ENCODE results near the gene JMJD4.

JMJD4 gene

DNA sequence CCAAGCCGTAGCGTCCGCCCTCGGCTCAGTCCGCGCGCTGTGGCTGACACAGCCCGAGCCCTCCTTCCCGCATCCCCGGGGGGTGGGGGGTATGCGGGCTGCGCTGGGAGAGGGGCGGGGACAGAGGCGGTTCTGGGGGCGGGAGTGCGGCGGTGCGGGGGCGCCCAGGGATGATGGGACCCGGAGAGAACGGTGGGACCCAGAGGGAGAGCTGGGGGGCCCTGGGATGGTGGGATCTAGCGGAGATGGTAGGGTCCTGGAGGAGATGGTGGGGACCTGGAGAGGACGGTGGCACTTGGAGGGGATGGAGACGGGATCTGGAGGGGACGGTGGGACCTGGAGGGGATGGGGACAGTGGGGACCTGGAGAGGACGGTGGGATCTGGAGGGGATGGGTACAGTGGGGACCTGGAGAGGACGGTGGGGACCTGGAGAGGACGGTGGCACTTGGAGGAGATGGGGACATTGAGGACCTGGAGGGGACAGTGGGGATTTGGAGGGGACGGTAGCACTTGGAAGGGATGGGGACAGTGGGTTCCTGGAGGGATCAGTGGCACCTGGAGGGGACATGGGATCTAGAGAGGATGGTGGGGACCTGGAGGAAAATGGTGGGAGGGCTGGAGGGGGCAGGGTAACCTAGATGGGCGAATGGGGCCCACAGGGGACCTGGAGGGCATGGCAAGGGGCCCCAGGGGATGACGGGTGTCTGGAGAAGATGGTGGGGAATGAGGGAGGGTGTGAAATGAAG, 610 bp upstream of the JMJD4 start:
- Histone ChIP-seq H3K36me3 (ENCODE audit: control insufficient read depth, insufficient read depth, low read length, severe bottlenecking) (peaks cover 21% of the 10 kb centered on the region), H3K4me3 (ENCODE audit: low read length) (peak overlapping the region; percentile 98), H3K27me3 (replicated peaks; ENCODE audit: control insufficient read depth, insufficient read depth, low read length) (no peaks in the 10 kb centered on the region), H3K4me1 (ENCODE audit: control insufficient read depth, insufficient read depth, low read length) (peaks cover 18% of the 10 kb centered on the region), H3K9ac (ENCODE audit: low read length) (peak overlapping the region; percentile 95), H3K9me3 (ENCODE audit: control insufficient read depth, low read length) (no peaks in the 10 kb centered on the region)
- DNase-seq (ENCODE audit: low read depth) = no peak

DNA sequence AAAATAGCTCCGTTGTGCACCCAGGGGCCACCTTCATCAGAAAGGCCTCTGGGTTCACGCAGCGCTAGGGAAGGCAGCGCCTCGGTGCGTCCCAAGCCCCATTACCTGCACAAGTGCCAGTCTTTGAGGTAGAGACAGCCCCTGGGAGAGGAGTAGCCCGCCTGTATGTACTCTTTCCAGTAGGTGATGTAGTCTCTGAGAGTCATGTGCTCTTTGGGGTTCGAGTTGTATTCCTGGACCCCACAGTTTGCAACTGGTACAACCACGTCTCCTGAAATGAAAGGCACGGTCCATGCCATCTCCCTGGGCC, 601 bp downstream of the JMJD4 start:
- Histone ChIP-seq H3K4me1 (ENCODE audit: control insufficient read depth, insufficient read depth, low read length) (peaks cover 18% of the 10 kb centered on the region), H3K9me3 (ENCODE audit: control insufficient read depth, low read length) (no peaks in the 10 kb centered on the region), H3K9ac (ENCODE audit: low read length) (peak overlapping the region; percentile 95), H3K4me3 (ENCODE audit: low read length) (peak overlapping the region; percentile 98), H3K36me3 (ENCODE audit: control insufficient read depth, insufficient read depth, low read length, severe bottlenecking) (peaks cover 21% of the 10 kb centered on the region), H3K27me3 (replicated peaks; ENCODE audit: control insufficient read depth, insufficient read depth, low read length) (no peaks in the 10 kb centered on the region)
- no peak for DNase-seq (ENCODE audit: low read depth)

DNA sequence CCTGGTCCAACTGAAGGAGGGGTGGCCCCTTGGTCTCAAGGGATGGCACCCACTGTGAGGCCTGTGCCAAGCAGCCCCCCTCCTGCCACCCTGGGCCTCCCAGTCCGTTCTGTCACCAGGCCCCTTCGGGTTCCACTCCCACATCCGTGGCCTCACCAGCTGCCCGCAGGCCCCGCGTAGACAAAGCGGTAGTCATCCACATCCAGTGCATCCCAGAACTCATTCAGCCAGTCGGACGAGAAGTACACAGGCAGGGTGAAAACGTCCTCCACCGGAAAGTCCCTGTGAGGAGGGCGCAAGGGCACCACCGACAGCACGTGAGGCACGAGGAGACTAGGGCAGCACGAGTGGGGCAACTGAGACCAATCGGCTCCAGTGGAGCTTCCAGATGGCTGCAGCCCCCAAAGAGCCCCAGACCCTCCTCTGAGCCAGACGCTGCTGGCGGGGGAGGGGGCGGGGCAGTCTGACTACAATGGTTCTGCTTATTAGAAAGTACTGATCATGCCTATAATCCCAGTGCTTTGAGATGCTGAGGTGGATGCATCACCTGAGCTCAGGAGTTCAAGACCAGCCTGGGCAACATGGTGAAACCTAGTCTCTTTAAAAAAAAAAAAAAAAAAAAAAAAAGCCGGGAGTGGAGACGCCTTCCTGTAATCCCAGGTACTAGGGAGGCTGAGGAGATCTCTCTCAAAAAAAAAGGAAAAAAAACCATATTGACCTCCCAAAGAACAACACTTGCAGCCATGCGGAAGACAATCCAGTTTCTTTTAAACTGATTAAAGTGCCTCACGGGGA, 1.2 kb downstream of the JMJD4 start:
- H3K9ac ChIP-seq (ENCODE audit: low read length) = peak overlapping the region; percentile 95
- H3K36me3 ChIP-seq (ENCODE audit: control insufficient read depth, insufficient read depth, low read length, severe bottlenecking) = peaks cover 21% of the 10 kb centered on the region
- no peaks in the 10 kb centered on the region for H3K9me3 ChIP-seq (ENCODE audit: control insufficient read depth, low read length)
- H3K4me1 ChIP-seq (ENCODE audit: control insufficient read depth, insufficient read depth, low read length) = peaks cover 21% of the 10 kb centered on the region
- DNase-seq (ENCODE audit: low read depth) = no peak
- H3K4me3 ChIP-seq (ENCODE audit: low read length) = peak overlapping the region; percentile 98
- H3K27me3 ChIP-seq (replicated peaks; ENCODE audit: control insufficient read depth, insufficient read depth, low read length) = no peaks in the 10 kb centered on the region

DNA sequence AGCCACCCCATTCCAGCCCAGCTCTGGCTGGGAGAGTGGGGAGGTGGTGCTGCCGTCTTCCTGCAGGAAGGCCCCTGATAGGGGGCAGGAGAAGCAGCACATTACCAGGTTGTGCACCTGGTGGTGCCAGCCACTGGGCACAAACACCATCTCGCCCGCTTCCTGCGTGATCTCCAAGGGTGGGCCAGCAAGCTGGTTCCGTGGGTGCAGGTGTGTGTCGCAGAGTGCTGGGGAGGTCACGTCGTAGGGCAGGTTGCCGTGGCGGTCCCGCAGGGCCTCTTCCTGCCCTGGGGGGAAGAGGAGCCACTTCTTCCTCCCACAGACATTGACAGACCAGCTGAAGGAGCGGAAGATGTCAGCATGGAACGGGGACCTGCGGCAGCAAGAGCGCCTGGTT, 1.8 kb downstream of the JMJD4 start:
- no peak overlapping the region for H3K9ac ChIP-seq (ENCODE audit: low read length)
- no peaks in the 10 kb centered on the region for H3K27me3 ChIP-seq (replicated peaks; ENCODE audit: control insufficient read depth, insufficient read depth, low read length)
- H3K4me1 ChIP-seq (ENCODE audit: control insufficient read depth, insufficient read depth, low read length) = peaks cover 26% of the 10 kb centered on the region
- no peak overlapping the region for H3K4me3 ChIP-seq (ENCODE audit: low read length)
- no peak for DNase-seq (ENCODE audit: low read depth)
- no peaks in the 10 kb centered on the region for H3K9me3 ChIP-seq (ENCODE audit: control insufficient read depth, low read length)
- peaks cover 21% of the 10 kb centered on the region for H3K36me3 ChIP-seq (ENCODE audit: control insufficient read depth, insufficient read depth, low read length, severe bottlenecking)

DNA sequence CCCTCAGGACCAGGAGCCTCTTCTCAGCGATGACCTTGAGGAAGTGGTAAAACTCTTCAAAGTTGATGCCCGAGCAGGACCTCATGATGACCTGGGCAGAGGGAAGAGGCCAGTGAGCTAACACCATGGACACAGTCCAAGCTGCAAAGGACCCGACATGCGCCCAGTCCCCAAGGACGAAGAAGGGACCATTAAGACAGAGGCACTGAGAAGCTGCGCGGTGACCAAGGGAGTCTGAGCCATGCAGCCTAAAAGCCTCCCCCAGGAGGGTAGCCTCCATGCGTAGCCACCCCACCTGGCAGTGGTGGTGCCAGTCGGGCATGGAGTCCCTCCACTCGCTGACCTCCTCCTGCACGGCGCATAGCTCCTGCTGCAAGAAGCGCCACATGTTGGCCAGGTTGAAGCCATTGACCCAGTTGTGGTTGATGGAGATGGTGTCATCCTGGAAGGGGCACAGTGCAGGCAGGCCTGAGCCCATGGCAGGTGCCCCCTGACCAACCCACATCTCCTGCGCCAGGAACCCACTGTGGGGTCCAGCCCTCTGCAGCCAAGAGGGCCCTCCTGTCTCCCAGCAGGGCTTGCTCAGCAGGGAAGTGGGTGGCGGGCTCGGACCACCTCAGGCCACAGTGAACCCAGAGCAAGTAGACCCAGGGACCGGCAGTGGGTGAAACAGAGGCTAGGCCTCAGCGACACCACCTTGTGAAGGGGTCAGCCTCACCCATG, 2.4 kb downstream of the JMJD4 start:
- H3K4me3 ChIP-seq (ENCODE audit: low read length) = no peak overlapping the region
- no peak overlapping the region for H3K9ac ChIP-seq (ENCODE audit: low read length)
- peaks cover 26% of the 10 kb centered on the region for H3K4me1 ChIP-seq (ENCODE audit: control insufficient read depth, insufficient read depth, low read length)
- DNase-seq (ENCODE audit: low read depth) = no peak
- peaks cover 21% of the 10 kb centered on the region for H3K36me3 ChIP-seq (ENCODE audit: control insufficient read depth, insufficient read depth, low read length, severe bottlenecking)
- H3K9me3 ChIP-seq (ENCODE audit: control insufficient read depth, low read length) = no peaks in the 10 kb centered on the region
- H3K27me3 ChIP-seq (replicated peaks; ENCODE audit: control insufficient read depth, insufficient read depth, low read length) = no peaks in the 10 kb centered on the region

DNA sequence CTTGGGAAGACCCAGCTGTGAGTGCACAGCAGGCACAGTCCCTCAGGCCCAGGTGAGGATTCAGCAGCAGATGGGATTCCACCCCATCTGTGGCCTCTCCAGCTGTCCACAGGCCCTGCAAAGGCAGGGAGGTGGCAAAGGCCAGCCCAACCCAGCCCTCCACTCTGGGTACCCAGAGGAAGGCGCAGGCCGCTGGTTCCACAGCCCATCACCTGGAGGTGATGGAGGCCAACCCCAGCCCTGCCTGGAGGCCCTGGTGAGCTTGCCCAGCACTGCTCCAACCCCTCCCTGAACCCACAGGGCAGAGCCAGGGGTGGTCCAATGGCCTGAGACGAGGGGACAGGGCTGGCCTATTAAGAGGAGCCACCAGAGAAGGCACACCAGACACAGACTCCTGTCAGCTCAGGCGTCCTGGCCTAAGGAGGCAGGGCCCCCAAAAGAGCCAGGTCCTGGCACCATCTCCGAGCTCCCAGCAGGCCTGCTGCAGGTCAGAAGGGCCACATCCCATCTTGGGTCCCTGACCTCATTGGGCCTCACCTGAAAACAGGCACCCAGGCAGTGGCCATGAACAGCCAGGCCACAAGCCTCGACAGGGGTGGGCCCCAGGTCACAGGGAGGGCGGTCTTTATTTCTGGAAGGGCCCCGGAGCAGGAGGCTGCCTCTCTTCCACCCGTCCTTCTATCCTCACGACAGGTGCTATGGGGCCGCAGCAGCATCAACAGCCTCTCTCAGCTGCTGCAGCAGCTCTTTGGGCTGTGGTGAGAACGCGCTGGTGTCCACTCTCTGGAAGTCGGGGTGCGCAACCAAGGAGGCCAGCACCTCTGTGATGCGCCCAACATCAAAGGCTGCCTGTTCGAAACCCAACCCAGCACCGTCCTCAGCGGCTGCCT, 3.2 kb downstream of the JMJD4 start:
- no peak for DNase-seq (ENCODE audit: low read depth)
- Histone ChIP-seq H3K4me3 (ENCODE audit: low read length) (no peak overlapping the region), H3K27me3 (replicated peaks; ENCODE audit: control insufficient read depth, insufficient read depth, low read length) (no peaks in the 10 kb centered on the region), H3K9me3 (ENCODE audit: control insufficient read depth, low read length) (no peaks in the 10 kb centered on the region), H3K36me3 (ENCODE audit: control insufficient read depth, insufficient read depth, low read length, severe bottlenecking) (peaks cover 21% of the 10 kb centered on the region), H3K9ac (ENCODE audit: low read length) (no peak overlapping the region), H3K4me1 (ENCODE audit: control insufficient read depth, insufficient read depth, low read length) (peaks cover 26% of the 10 kb centered on the region)

DNA sequence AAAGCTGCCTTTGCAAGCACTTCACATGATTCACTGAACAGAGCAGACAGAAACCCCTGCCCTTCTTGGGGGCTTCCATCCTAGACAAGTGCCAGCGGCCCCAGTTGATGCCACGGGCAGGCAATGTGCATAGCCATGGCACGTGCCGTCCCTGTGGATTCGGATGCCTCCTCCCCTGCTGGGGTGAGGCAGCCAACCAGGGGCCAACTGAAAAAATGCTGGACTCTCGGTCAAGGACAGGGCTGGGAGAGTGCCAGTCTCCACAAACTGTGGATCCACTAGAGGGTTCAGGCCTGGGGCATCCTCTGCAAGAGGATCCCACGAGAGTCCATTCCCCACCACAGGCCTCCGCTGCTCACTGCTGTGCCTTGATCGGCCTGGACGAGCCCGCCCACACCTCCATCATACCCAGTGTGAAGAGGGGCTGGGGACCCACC, 3.8 kb downstream of the JMJD4 start:
- Histone ChIP-seq H3K36me3 (ENCODE audit: control insufficient read depth, insufficient read depth, low read length, severe bottlenecking) (peaks cover 21% of the 10 kb centered on the region), H3K27me3 (replicated peaks; ENCODE audit: control insufficient read depth, insufficient read depth, low read length) (no peaks in the 10 kb centered on the region), H3K9me3 (ENCODE audit: control insufficient read depth, low read length) (no peaks in the 10 kb centered on the region), H3K4me3 (ENCODE audit: low read length) (no peak overlapping the region), H3K9ac (ENCODE audit: low read length) (no peak overlapping the region), H3K4me1 (ENCODE audit: control insufficient read depth, insufficient read depth, low read length) (peaks cover 25% of the 10 kb centered on the region)
- no peak for DNase-seq (ENCODE audit: low read depth)

DNA sequence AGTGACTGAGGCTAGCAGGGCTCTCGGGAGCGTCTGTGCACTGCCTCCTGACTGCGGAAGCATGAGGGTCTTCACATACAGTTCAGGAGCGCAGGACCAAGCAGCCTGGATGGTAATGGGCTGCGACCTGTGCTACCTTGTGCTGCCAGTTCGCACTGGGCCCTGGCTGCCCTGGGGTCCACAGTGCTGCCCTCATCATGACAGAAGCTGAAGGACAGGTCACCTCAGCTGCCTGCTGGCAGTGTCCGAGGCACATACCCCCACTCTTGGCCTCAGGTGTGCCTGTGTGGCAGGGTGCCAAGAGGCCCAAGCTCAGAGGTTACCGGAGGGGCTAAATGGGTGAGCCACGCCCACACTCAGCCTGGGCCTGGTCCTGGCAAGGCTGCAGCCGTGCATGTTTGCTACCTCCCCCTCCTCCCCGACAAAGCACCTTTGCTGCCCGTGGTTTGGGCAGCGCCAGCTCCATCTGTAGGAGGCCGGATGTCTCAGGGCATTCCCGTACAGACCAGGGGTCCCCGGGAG, 4.4 kb downstream of the JMJD4 start:
- peaks cover 21% of the 10 kb centered on the region for H3K36me3 ChIP-seq (ENCODE audit: control insufficient read depth, insufficient read depth, low read length, severe bottlenecking)
- no peaks in the 10 kb centered on the region for H3K9me3 ChIP-seq (ENCODE audit: control insufficient read depth, low read length)
- no peak for DNase-seq (ENCODE audit: low read depth)
- no peak overlapping the region for H3K4me3 ChIP-seq (ENCODE audit: low read length)
- peaks cover 19% of the 10 kb centered on the region for H3K4me1 ChIP-seq (ENCODE audit: control insufficient read depth, insufficient read depth, low read length)
- no peak overlapping the region for H3K9ac ChIP-seq (ENCODE audit: low read length)
- H3K27me3 ChIP-seq (replicated peaks; ENCODE audit: control insufficient read depth, insufficient read depth, low read length) = no peaks in the 10 kb centered on the region

DNA sequence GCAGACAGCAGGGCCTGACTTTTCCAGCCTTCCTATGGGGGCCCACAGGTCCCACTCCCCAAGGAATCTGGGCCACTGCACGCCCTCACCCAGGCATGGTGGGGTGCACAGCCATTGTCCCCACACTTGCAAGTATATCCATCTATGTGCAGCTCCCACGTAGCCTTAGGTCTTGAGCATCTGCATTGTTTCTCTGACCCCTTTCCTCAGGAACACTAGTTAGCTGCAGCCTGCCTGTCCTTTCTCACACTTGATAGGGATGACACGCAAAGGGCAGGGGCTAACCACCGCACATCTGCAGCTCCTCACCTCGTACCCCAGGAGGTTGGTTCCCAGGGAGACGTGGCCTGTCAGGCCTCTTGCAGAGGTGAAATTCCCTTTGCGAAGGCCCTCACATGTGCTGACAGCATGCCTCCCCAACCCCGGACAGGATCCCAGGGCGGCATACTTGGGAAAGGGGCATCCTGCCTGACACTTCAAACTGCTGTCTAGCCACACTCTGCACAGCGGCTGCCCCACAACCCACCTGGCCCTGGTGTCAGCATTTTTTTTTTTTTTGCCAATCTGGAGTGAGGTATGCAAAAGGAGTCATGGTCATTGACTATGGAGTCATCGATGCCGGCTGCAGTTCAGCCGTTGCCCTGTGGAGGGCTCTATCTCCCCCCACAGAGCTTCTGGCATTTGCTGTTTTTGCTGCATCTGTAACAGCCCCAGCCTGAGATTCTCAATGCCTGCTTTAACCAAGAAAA, 5.0 kb downstream of the JMJD4 start:
- Histone ChIP-seq H3K4me1 (ENCODE audit: control insufficient read depth, insufficient read depth, low read length) (peaks cover 19% of the 10 kb centered on the region), H3K4me3 (ENCODE audit: low read length) (no peak overlapping the region), H3K36me3 (ENCODE audit: control insufficient read depth, insufficient read depth, low read length, severe bottlenecking) (peaks cover 21% of the 10 kb centered on the region), H3K27me3 (replicated peaks; ENCODE audit: control insufficient read depth, insufficient read depth, low read length) (no peaks in the 10 kb centered on the region), H3K9me3 (ENCODE audit: control insufficient read depth, low read length) (no peaks in the 10 kb centered on the region), H3K9ac (ENCODE audit: low read length) (no peak overlapping the region)
- peak; percentile 75 for DNase-seq (ENCODE audit: low read depth)
